VCaP (cell line): ENCODE data around the gene MAGEB3.

Experiments
- H3K27ac ChIP-seq: fragments of 450-650 bp; 2 replicates; pipeline ENCODE4 v1.5.1; 2017
- TF ChIP-seq, protein P1 (sequence below): fragments of 450-650 bp; conservative IDR thresholded peaks from 2 replicates; pipeline ENCODE4 v1.5.1; 2017; ENCODE audit warnings: mild to moderate bottlenecking, moderate library complexity

MAGEB3 gene

DNA sequence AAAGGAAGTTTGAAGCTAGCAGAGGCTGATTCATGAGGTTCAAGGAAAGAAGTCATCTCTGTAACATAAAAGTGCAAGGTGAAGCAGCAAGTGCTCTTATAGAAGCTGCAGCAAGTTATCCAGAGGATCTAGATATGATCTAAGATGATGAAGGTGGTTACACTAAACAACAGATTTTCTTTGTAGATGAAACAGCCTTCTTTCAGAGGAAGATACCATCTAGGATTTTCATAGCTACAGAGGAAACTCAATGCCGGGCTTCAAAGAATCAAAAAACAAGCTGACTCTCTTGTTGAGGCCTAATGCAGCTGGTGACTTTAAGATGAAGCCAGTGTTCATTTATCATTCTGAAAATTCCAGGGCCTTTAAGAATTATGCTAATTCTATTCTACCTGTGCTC is 50.0 kb downstream of the MAGEB3 start:
- TF ChIP-seq, protein P1, sequence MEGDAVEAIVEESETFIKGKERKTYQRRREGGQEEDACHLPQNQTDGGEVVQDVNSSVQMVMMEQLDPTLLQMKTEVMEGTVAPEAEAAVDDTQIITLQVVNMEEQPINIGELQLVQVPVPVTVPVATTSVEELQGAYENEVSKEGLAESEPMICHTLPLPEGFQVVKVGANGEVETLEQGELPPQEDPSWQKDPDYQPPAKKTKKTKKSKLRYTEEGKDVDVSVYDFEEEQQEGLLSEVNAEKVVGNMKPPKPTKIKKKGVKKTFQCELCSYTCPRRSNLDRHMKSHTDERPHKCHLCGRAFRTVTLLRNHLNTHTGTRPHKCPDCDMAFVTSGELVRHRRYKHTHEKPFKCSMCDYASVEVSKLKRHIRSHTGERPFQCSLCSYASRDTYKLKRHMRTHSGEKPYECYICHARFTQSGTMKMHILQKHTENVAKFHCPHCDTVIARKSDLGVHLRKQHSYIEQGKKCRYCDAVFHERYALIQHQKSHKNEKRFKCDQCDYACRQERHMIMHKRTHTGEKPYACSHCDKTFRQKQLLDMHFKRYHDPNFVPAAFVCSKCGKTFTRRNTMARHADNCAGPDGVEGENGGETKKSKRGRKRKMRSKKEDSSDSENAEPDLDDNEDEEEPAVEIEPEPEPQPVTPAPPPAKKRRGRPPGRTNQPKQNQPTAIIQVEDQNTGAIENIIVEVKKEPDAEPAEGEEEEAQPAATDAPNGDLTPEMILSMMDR = no peak
- H3K27ac ChIP-seq = no peak overlapping the region

DNA sequence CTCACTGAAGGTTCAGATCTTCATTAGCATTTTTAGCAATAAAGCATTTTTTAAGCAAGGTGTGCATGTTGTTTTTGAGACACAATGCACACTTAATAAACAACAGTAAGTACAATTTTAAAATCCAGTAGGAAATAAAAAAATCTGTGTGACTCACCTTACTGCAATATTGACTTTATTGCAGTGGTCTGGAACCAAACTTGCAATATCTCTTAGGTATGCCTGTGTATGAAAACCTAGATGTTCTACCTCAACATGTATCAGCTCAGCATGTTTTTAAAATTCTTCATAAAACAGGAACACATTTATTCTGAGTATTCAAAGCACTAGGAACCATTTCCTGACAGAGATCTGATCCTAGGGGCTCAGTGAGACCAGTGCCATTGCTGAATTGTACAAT is 52.1 kb downstream of the MAGEB3 start:
- TF ChIP-seq, protein P1 = no peak
- H3K27ac ChIP-seq = no peak overlapping the region

DNA sequence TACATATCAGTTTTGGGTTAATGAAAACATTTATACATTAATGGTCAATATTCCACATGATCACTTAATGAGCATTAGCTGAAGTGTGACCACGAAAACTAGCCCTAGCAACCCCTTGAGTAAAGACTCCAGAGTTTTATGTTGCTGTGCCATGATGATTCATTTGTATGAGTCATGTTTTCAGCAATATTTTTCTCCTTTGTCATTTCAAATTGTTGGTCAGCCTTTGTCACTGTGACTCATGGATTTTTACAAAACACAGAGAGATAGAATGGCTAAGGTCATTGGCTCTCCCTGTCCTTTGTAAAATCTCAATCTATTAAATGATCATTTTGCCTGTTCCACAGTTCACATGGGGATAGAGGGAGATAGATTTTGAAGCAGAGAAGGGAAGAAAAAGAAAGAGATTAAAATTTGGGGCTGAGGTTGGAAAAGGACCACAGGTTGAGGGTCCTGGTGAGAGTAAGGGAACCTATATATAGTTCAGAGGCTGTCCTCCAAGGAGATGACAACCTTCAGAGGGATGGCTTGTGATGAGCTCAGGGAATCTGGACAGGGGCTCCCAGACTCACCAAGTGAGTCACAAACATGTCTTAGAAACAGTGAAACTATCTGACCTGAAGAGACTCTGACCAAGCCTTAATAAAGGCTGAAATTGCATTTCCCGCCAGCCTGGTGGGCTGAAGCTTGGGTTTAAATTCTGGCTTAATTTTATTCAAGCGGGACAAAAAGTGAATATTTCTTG is 53.2 kb downstream of the MAGEB3 start:
- no peak overlapping the region for H3K27ac ChIP-seq

More for the DNA sequence above, 53.2 kb downstream of the MAGEB3 start:
- TF ChIP-seq, protein P1 = no peak
